Omental fat pad (tissue), 4 donors: ENCODE results near the gene OLFML2A. TPM values are rescaled to one million over a fixed set of nuclear protein-coding genes. Genes with fewer than 3 reads are reported as not detected.
"Not testable (repeated sequence)": the region's sequence is repeated elsewhere in the genome, so short reads cannot be mapped to it uniquely, and the experiment has no call there.

Experiments
- ATAC-seq: fragments of 150-250 bp; one replicate; pipeline ENCODE4 v1.9.1; 2016; ENCODE audit warnings: mild to moderate bottlenecking, moderate library complexity; ENCODE audit not compliant: low FRiP score
- DNase-seq: peaks from one replicate; pipeline ENCODE4 v3.0.0-alpha.2; 2019; ENCODE audit warnings: low spot score
- total RNA-seq, 4 donors: library from RNA; depleted of rRNA; stranded (reverse); fragments of >200 nt; gene quantifications; one replicate each; pipeline ENCODE4 v1.1.0, GENCODE V29; 2016
- TF ChIP-seq, protein P1 (sequence below), 3 donors: fragments of 450-650 bp; IDR thresholded peaks; one replicate each; pipeline ENCODE4 v1.5.1; 2016 to 2017; ENCODE audit warnings: antibody characterized with exemption in 3 of 3, mild to moderate bottlenecking in 3 of 3, moderate library complexity in 2 of 3

OLFML2A gene
- total RNA-seq, result 10 to 100 TPM in 2 of 4 donors, 1 to 10 TPM in 2; 6.0 to 62.6 (median 10.8) TPM

GRCh38 chr9:124776954-124777648, at the start of gene OLFML2A:
Gene OLFML2A, plus strand, starts transcription at chr9:124777133. Its CDS starts 138 bp downstream, at chr9:124777271.
- TF ChIP-seq, protein P1, sequence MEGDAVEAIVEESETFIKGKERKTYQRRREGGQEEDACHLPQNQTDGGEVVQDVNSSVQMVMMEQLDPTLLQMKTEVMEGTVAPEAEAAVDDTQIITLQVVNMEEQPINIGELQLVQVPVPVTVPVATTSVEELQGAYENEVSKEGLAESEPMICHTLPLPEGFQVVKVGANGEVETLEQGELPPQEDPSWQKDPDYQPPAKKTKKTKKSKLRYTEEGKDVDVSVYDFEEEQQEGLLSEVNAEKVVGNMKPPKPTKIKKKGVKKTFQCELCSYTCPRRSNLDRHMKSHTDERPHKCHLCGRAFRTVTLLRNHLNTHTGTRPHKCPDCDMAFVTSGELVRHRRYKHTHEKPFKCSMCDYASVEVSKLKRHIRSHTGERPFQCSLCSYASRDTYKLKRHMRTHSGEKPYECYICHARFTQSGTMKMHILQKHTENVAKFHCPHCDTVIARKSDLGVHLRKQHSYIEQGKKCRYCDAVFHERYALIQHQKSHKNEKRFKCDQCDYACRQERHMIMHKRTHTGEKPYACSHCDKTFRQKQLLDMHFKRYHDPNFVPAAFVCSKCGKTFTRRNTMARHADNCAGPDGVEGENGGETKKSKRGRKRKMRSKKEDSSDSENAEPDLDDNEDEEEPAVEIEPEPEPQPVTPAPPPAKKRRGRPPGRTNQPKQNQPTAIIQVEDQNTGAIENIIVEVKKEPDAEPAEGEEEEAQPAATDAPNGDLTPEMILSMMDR (IDR thresholded peaks at IDR 0.05), result no peak
- no peak for DNase-seq
- peak; percentile 31 for ATAC-seq

DNA sequence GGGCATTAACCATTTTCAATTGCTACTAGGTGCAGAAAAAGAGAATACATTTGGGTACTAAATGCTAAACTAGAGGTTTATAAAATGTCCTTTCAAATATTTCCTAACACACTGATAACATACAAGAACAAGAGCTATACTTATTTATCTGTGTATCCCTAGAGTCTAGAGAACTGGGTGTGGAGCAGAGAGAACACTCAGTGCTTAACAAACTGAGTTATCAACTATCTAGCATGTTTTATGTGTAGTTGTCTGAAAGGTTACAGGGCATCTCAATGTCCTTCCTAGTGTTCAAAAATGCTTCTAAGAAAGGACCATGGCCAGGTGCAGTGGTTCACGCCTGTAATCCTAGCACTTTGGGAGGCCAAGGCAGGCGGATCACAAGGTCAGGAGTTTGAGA, 46.2 kb upstream of the OLFML2A start:
- no peak for DNase-seq
- ATAC-seq, result no peak
- TF ChIP-seq, protein P1 (IDR thresholded peaks at IDR 0.05), result no peak

GRCh38 chr9:124733964-124734740, 42.8 kb upstream of the OLFML2A start:
- no peak for ATAC-seq

GRCh38 chr9:124734741-124735083, 42.2 kb upstream of the OLFML2A start:
- not testable (repeated sequence) for ATAC-seq, DNase-seq

More at GRCh38 chr9:124733964-124734740, 42.8 kb upstream of the OLFML2A start:
- DNase-seq, result no peak
- TF ChIP-seq, protein P1 (IDR thresholded peaks at IDR 0.05), result no peak

GRCh38 chr9:124735121-124735520, 41.8 kb upstream of the OLFML2A start:
- ATAC-seq (no peak), DNase-seq (no peak)
- TF ChIP-seq, protein P1 (IDR thresholded peaks at IDR 0.05), result no peak

GRCh38 chr9:124738075-124738474, 38.9 kb upstream of the OLFML2A start:
- not testable (repeated sequence) for DNase-seq, ATAC-seq

GRCh38 chr9:124739360-124739759, 37.6 kb upstream of the OLFML2A start:
- TF ChIP-seq, protein P1 (IDR thresholded peaks at IDR 0.05), result no peak
- ATAC-seq, result no peak

DNA sequence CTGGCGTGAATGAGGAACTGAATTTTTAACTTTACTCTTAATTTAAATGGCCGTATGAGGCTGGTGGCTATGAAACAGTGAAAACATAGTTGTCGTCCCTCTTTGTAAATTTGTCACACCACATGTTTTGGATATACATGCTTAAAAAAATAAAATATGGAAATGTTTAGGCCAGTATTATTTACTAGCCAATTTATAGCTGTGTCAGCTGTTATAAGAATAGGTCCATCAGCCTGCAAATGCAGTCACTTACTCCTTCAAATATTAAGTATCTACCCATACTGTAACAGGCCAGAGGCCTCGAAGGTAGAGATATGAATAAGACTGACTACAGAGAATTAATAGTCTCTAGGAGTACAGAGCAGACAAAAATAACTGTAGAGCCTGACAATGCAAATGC, 35.8 kb upstream of the OLFML2A start:
- no peak for ATAC-seq
- TF ChIP-seq, protein P1 (IDR thresholded peaks at IDR 0.05), result no peak
- DNase-seq, result no peak

More at GRCh38 chr9:124739360-124739759, 37.6 kb upstream of the OLFML2A start:
- DNase-seq, result no peak
